GM18858 (cell line): ENCODE data around the gene DDC.
"Not testable (repeated sequence)": the region's sequence is repeated elsewhere in the genome, so short reads cannot be mapped to it uniquely, and the experiment has no call there.

ENCODE experiments used
- ATAC-seq: cut with Tn5 transposase; IDR thresholded peaks from one replicate; pipeline ENCODE4 v1.9.1; 2021; ENCODE audit not compliant: unreplicated experiment

Gene DDC

DNA sequence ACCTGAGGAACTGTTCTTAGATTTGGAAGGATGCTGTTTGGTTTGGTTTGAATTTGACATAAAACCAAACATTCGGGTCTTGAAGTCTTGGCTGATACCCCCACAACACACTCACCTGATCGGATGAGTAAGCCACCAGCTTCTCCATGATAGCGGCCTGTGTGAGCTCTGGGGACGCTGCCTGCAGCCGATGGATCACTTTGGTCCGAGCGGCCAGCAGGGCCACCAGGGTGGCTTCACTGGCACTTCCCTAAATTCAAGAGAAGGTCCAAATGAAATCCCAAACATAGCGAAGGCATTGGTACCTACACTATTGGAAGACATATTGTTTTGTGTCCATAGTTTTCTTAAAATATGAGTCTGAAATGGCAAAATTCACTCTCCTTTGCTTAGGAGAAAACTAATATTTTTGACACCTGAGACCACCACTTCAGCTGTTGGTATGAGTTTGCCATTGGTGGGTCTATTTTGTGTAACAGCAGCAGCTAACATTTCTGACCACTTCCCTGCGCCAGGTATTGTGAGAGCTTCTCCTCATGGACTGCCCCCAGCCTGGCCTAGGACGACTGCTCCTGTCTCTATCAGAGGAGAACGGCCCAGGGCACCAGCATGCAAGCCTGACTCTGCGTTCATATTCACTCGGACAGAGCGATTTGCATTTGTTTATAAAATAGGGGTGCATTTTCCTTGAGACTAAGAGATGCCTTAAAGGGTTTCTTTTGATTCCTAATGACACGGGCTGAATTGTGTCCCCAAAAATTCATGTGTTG, 35.9 kb downstream of the DDC start:
- no peak for ATAC-seq

DNA sequence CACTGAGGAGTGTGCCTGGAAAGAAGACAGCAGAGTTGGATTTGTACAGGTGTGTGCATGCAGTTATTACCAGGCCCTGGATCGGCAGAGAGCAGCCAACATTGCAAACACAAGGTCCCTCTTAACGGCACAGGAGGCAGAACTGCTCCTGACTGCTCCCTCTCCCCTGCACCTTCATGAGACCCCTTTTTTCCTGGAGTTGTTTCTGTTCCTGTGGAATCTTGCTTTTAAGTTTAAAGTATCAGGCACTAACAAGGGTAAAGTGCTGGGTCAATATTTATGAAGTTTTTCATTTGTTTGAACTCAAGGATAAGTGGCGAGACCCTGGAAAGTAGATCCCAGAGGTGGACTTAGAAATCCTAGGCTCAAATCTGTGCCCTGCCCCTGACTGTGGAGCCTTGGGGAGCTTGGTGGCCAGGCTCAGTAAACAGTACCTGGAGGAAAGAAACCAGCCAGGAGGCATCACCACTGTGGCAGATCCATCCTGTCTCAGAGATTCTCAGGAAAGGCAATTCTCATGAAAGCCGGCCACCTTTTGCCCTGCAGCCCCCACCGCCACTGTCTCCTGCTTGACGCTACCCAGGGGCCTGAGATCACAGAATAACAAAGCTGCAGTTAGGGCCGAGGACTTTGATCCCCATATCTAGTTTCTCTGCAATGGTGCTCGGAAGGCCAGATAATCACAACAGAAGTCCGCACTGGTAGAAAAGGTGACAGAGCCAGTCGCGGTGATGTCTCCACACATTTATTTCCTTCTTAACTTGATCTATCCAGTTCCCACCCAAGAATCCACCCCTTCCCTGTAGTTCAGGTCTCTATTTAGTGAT, 36.7 kb downstream of the DDC start:
- no peak for ATAC-seq

DNA sequence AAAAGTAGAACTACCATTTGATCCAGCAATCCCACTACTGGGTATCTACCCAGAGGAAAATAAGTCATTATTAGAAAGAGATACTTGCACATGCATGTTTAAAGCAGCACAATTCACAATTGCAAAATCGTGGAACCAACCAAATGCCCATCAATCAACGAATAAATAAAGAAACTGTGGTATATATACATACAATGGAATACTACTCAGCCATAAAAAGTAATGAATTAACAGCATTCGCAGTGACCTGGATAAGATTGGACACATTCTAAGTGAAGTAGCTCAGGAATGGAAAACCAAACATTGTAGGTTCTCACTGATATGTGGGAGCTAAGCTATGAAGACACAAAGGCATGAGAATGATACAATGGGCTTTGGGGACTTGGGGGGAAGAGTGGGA, 45.9 kb downstream of the DDC start:
- not testable (repeated sequence) for ATAC-seq

DNA sequence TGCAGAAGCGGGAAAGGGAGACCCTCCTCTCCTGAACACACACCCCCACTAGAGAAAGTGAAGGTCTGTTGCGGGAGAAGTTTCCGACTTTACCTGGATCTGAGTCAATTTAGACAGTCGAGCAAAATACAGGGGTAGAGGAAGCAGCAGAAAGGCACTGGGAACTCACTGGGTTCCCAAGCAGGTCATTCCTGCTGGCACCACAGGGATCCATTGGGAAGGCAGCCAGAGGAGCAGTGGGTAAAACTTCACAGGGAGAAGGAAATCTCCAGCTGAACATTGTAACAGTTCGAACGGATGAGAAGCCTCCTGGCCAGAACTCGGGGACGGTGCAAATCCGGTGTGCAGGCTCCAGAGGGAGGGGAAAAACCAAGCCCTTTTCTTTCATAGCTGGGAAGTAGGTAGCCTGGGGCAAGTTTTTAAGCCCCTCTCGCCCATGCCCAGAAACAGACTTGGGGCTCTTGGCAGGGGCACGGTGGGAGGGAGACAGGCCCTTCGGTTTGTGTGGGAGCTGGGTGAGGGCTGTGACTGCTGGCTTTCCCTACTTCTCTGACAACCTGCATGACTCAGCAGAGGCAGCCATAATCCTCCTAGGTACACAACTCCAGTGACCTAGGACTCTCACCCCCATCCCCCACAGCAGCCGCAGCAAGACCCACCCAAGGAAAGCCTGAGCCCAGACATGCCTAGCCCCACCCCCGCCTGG, 51.9 kb downstream of the DDC start:
- no peak for ATAC-seq

DNA sequence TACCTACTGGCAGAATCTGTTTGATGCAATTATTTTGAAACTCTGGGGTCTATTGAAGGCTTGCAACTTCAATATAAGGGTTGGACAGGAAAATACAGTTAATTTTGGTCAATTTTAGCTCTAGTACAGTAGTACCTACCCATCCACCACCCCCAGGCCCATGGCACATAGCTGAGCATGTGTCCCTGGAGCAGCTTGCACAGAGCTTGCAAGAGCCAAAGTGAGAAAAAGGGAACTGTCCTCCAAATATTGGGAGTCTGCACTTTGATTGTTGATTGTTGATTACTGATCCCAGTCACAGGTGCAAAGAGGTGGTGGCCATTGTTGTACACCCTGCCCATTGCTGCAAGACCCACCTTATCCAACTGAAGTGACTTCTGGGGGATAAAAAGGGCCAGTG, 52.8 kb downstream of the DDC start:
- no peak for ATAC-seq

DNA sequence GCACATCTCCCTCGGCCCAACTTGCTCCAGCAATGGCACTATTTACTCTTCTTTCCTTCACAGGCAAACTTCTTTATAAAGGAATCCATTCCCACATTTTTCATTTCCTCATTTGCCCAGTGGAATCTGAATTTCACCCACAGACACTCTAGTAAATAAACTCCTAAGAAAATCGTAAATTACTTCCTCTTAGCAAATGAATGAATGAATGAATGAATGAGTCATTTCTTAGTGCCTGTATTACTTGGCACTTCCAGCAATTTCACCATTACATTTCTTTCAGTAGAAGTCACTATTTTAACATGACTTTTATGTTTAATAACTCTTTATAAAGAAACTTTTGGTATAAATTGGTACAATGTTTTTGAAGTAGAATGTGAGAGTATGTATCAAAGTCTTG, 55.7 kb downstream of the DDC start:
- no peak for ATAC-seq

DNA sequence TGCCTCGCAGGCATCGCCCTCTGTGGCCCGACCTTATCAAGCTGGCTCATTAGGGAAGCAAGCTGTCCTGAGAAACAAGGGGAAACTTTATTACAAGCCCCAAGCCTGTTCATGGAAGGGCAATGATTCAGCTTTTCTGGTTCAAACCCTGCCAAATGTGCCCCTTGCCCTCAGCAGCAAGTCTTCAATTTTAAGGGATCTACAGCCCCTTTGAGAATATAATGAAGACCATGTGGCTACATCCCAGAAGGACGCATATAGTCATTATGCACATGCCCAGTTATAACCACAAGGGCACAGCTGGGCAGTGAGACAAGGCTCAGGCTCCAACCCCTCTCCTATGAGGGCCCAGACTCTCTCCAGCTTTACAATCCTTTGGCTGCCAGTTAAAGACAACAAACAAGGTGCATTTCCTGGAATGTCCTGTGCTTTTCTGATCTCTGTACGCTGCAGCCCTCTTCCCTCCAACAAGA, 56.7 kb downstream of the DDC start:
- ATAC-seq: no peak

DNA sequence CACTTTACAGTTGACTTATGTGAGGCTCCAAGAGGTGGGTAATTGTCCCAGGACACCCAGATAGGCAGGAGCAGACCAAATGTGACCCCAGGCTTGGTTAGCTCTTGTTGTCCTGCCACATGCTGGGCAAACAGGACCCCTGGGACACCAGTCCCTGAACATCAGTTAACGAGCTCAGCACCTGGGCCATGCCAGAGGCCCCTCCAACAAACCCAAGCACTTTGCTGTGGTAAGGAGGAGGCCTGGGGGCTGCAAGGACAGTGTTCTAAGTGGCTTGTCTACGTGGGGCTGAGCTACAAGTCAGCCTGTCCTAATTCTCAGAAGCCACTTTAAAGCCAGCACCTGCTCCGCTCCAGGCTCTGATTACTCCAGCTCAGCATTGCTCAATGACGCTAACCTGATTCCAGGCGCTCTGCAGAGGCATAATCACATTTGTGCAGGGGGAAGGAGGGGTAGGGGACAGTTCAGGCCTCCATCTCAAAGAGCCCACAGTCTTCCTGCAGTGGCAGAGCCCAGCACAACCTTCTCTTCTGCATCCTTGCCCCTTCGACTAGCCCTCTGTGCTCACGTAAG, 57.2 kb downstream of the DDC start:
- no peak for ATAC-seq

DNA sequence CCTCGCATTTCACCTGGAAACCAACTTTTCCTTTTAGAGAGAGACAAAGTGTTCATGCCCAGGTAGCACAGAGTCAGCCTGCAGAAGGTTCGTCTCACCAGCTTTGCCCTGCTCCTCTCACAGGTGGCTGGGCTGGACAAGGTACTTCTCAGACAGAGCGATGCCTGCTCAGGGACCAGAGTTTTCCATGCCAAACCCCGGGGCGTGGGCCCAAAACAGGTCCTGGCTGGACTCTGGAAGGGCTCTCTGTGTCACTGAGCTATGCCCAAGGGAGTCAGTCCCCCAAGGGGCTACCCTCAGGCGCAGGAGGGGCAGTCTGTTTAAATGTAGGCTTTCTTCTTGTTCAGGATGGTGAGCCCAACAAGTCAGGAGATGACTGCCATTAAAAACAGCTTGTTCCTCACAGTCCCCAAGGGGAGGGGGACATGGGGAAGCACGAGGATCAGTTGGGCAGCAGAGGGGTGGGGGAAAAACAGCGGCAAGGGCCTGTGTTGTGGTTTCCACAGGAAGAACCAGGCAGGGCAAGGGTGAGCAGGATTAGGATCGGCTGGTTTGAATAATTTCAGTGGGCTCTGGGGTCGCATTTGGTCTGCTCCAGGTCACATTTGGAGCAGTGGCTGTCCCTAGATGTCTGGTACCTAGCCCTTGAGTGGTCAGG, 59.5 kb downstream of the DDC start:
- no peak for ATAC-seq

DNA sequence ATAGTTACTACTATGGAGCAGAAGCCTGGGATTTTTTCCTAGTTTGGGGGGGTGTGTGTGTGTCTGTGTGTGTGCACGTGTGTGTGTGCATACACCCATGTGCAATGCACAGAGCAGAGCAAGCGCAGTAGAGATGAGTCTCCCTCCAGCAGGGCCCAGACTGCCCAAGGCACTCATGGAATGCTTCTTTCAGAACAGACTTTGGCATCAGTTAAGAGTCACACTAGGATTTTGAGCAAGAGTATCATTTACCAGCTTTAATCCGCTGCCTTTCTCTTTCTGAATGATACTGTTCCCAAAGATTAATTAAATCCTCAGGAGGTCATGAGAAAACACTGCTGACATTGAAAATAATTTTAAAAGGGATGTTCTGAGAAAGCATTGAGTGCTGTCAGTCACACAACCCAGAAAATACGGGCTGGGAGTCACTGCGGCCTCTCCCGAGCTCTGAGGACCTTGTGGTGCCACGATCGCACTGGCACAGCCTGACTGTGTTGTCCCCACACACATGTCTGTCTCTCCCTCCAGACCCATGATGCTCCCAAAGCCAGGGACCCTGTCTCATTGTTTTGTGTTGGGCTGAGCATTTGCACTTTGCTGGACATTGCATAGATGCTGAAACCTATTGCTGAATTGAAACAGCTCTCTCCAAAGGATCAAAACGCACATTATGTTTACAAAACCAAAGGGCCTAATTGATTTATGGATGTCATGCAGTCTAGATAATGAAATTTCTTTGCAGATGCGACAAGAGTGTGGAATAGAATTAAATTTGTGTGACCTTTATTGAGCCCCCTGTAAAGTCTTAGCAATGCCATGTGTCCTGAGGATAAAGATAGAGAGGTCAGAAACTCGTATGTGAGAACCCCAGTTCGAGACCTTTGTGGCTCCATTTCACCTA, 60.3 kb downstream of the DDC start:
- ATAC-seq: no peak

DNA sequence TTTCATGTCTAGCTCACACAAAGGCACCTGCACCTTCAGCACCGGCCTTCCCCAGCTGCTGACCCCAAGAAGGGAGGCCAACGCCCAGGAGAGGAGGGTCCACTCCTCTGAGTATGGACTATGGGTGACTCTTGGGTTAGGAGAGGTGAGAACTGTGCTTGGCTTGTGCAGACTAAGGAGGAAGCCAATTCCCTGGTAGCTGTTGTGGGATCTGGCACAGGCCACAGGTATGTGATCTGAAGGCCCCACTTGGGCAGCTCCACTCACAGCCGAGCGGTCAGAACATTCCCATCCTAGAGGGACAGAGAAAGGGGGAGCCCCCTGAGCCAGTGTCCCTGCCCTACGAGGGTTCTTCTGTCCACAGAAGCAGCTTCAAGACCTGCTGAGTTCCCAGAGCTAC, 62.3 kb downstream of the DDC start:
- ATAC-seq: no peak

DNA sequence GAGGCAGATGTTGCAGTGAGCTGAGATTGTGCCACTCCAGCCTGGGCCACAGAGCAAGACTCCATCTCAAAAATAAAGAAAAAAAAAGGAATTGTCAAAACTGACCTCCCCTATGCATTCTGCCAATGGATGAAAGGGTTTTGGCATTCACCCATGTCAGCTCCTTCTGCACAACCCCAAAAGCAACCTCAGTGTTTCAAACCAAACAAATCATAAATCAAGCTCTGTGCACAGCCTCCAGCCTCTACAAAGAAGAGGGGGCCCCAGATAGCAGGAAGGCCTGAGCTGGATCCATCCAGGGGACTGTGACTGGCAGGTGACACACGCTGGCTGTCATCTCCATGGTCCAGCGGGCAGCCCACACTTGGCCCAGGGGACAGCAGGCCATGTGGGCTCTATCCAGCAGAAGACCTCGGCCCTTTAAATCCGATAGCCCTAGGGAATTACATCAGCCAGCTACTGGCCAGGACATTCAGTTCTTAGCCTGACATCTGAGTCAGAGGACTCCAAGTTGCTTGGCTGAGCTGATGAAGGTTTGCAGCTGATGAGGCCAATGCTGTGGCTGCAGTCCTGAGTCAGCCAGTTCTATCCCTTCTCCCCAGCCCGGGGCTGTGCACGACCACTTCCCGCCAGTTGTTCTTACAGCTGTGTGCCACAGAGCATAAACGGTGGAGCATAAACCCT, 63.1 kb downstream of the DDC start:
- ATAC-seq: no peak

DNA sequence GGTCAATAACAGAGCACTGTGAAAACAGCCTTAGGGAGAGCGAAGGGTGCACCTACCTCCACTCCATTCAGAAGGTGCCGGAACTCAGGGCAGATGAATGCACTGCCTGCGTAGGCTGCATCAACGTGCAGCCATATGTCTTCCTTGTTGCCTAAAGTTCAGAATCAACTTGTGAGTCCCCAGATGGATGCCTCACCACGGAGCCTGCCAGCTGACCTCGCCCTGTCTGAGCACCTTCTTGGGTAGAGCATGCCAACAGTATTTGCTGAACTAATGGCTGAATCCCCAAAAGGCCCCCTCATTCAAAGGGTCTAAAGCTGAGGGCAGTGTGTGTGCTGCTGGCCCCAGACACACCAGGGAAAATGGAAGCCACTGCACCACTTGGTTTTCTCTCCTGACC, 66.1 kb downstream of the DDC start:
- ATAC-seq: no peak

DNA sequence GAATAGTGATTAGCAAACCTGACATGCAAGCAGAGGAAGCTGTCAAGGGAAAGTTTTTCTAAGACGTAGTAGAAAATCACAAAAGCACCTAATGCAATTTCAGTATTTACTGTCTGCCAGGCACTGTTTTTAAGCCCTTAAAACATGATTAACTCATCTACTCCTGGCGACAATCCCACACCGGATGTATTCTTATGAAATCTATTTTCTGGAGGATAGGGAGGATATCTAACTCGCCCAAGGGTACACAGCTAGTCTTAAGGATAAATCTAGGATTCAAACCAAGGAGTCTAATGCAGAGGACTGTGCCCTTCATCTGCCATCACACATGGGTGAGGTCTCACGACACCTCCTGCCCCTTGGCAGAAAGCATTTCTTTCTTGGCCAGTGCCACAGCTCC, 67.2 kb downstream of the DDC start:
- no peak for ATAC-seq

DNA sequence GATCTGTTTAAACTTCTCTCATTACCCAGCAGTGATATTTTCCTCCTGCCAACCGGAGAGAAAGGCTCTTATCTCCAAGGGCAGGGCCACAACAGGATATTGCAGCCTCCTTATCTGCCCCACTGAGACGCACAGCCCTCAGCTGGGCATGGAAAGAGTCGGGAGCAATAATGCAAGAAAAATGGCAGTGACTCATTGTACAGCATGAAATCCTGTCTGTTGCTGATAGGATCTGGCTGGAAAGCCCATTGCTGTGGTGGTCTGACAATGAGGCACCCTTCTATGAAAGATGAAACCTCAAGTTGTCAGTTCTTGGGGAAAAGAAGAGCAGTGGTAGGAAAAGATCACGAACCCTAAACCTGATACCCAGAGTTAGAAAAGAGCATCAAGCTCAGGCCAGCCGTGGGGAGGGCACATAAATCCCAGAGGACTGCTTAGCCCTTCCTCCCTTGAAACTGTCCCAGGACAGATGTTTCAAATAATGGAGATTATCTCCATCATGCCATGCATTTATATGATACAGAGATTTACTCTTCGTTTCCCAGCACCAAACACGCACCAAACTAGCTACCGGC, 68.0 kb downstream of the DDC start:
- no peak for ATAC-seq

DNA sequence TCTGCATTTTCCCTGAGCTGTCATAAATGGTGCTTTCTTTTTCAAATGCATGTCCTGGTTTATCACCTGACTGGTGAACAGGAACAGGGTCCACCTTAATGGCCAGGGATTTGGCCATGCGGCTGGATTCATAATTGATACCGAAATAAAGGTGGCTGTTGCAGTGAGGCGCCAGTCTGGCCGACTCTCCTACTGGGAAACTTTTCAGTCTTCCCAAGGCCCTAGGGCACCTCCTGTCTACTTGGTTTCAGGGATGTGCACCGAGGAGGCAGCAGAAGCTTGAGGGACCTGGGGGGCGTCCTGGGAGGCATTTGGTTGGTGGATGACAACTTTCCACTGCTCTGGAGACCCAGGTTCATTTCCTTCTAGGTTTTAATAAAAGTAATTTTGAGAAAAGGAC, 68.6 kb downstream of the DDC start:
- ATAC-seq: no peak

DNA sequence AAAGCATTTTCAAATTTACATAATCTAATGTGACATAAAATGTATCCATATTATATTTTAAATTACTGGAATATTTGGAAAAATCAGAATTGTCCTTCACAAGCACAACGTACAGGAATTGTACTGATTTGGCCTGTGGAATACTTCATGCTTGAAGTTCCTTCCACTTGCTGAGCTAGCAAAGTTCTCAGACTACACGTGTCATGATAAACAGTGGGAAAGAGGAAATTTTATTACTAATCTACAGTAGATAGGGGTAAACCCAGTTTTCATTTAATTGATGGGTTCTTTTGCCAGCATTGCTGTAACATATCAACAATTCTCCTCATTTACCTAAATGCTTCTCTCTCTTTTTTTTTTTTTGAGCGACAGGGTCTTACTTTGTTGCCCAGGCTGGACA, 69.5 kb downstream of the DDC start:
- ATAC-seq: no peak

DNA sequence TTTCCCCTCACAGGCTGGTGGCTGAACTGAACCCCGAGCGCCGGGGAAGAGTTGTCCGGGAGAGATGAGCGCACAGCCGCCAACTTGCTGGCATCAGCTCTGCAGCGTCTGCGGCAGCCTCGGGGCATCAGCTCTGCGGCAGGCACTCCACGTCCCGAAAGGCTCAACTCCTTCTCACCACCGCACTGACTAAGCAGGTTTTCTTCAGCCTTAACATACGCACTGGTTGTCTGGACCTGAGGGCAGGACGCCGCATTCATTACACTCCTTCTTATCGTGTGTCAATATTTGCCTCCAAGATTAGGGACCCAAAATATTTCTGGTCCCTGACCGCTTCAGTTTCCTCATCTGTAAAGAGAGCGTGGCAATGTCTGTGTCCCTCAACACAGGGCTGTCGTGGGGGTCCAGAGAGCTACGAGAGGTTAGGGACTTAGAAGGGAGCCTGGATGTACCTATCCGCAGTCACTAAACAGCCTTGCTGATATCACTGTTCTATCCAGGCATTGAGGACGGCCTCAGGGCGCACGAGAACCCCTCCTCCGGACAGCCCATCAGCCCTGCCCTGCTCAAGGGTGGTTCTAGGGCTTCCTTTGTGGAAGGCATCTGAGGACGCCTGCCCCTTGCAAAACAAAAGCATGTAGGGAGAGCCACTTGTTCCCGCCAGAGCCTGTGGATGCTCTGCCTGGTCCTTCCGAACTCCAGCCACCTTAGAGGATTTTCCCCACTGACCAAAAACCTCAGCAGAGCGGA, 72.3 kb downstream of the DDC start:
- no peak for ATAC-seq
